Right atrium auricular region (tissue), 2 donors: ENCODE measurements around the gene SIL1. TPM values are rescaled to one million over a fixed set of nuclear protein-coding genes. Genes with fewer than 3 reads are reported as not detected.
"Not testable (repeated sequence)": the region's sequence is repeated elsewhere in the genome, so short reads cannot be mapped to it uniquely, and the experiment has no call there.

Source experiments
- DNase-seq: peaks from one replicate; pipeline ENCODE4 v3.0.0-alpha.2; 2019; ENCODE audit warnings: low spot score
- H3K27ac ChIP-seq, 2 donors: fragments of 200-600 bp; sonication (generic); 1 replicate in 1 of 2; 2 replicates in 1 of 2; pipeline ENCODE4 v1.5.1; 2016 to 2019
- H3K27me3 ChIP-seq, 2 donors: fragments of 200-600 bp; sonication (generic); one replicate each; pipeline versions ENCODE4 v1.5.1 to v1.6.0; 2017 to 2019
- H3K36me3 ChIP-seq: fragments of 200-600 bp; sonication (generic); one replicate; pipeline ENCODE4 v1.5.1; 2016
- H3K4me1 ChIP-seq, 2 donors: fragments of 200-600 bp; sonication (generic); one replicate each; pipeline versions ENCODE4 v1.5.1 to v1.6.0; 2017 to 2019
- H3K4me3 ChIP-seq, 2 donors: fragments of 200-600 bp; sonication (generic); 1 replicate in 1 of 2; 2 replicates in 1 of 2; pipeline ENCODE4 v1.5.1; 2017 to 2019; ENCODE audit warnings: mild to moderate bottlenecking in 1 of 2, moderate library complexity in 1 of 2
- H3K9me3 ChIP-seq, 2 donors: fragments of 200-600 bp; sonication (generic); one replicate each; pipeline ENCODE4 v1.5.1; 2019
- CTCF ChIP-seq, 2 donors: fragments of 200-600 bp; sonication (generic); IDR thresholded peaks; one replicate each; pipeline ENCODE4 v1.5.1; 2019; ENCODE audit warnings: antibody characterized with exemption in 2 of 2
- total RNA-seq, 2 donors: library from RNA; depleted of rRNA; stranded (reverse); fragments of >200 nt; gene quantifications; one replicate each; pipeline ENCODE4 v1.1.0, GENCODE V29; 2016

The SIL1 gene
- total RNA-seq, 2 donors from 2014 or later: 32.7 to 41.3 TPM

DNA sequence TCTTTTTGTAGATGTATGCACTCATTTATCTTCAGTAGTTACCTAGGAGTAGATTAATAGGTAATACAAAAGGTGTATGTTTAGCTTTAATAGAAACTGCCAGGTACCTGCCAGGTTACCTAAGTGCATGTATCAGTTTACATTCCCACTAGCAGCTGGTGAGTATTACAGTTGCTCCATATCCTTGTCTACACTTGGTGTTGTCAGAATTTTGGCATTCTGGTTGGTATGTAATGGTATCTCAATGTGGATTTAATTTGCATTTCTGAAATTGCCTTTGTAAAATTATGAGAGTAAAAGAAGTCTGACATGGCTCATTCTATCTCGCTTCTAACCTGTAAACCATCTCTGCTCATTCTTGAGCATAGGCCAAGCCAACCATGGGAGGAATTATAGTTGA is 38.3 kb upstream of the SIL1 start:
- no peaks in the 10 kb centered on the region for H3K27me3 ChIP-seq
- no peak for DNase-seq
- H3K36me3 ChIP-seq: no peaks in the 10 kb centered on the region
- H3K4me3 ChIP-seq: no peak overlapping the region
- no peak for TF ChIP-seq CTCF (IDR thresholded peaks at IDR 0.05)
- H3K4me1 ChIP-seq: no peaks in the 10 kb centered on the region
- no peak overlapping the region for H3K27ac ChIP-seq
- no peaks in the 10 kb centered on the region for H3K9me3 ChIP-seq

- no peak overlapping the region for H3K27ac ChIP-seq
- H3K9me3 ChIP-seq: no peaks in the 10 kb centered on the region
- TF ChIP-seq CTCF (IDR thresholded peaks at IDR 0.05): no peak
- H3K27me3 ChIP-seq: no peaks in the 10 kb centered on the region
- no peak for DNase-seq
- no peaks in the 10 kb centered on the region for H3K4me1 ChIP-seq
- H3K36me3 ChIP-seq: no peaks in the 10 kb centered on the region
- no peak overlapping the region for H3K4me3 ChIP-seq
Measured at GRCh38 chr5:139232147-139232724, 34.1 kb upstream of the SIL1 start.

GRCh38 chr5:139228201-139228803 is 30.1 kb upstream of the SIL1 start:
- Histone ChIP-seq H3K4me3 (no peak overlapping the region), H3K4me1 (no peaks in the 10 kb centered on the region), H3K27ac (no peak overlapping the region), H3K36me3 (no peaks in the 10 kb centered on the region), H3K9me3 (no peaks in the 10 kb centered on the region), H3K27me3 (no peaks in the 10 kb centered on the region)
- TF ChIP-seq CTCF (IDR thresholded peaks at IDR 0.05): no peak
- DNase-seq: no peak

DNA sequence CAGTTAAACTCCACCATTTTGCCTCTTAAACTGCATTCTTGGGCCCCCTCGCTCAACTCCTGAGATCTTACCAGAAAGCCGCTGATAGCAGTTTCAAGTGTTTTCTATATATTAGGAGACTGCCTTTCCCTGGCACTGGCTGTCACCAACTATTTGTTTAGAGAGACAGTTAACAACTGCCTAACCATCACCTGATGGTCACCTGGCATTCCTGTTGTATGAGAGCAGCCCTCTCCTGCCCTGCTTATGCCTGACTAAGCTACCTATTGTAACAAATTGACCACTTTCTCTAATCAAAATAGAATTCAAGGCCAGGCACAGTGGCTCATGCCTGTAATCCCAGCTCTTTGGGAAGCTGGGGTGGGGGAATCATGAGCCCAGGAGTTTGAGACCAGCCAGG is 28.0 kb upstream of the SIL1 start:
- H3K27ac ChIP-seq: no peak overlapping the region
- H3K36me3 ChIP-seq: no peaks in the 10 kb centered on the region
- DNase-seq: no peak
- no peaks in the 10 kb centered on the region for H3K9me3 ChIP-seq
- H3K4me1 ChIP-seq: no peaks in the 10 kb centered on the region
- H3K4me3 ChIP-seq: no peak overlapping the region
- no peaks in the 10 kb centered on the region for H3K27me3 ChIP-seq
- TF ChIP-seq CTCF (IDR thresholded peaks at IDR 0.05): no peak

- TF ChIP-seq CTCF (IDR thresholded peaks at IDR 0.05): no peak
- H3K9me3 ChIP-seq: no peaks in the 10 kb centered on the region
Measured at GRCh38 chr5:139223481-139223880, 25.3 kb upstream of the SIL1 start.

DNA sequence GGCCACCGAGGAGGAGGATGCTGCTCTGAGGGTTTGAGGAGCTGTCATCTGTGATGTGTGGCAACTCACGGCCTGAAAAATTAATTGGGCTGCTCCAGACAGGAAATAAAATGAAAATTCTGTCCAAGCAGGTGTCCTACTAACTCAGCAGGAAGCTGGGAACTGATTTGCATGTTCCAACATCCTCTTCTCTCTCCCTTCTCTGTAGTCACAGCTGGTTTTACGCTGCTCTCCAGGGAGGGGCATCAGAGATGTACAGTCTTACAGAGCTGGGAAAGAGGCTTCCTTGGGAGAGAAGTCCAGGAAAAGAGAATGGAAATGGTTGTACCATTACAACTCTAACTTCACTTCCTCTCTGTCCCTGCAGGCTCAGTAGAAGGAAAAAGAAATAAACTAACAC is 24.2 kb upstream of the SIL1 start:
- no peaks in the 10 kb centered on the region for H3K9me3 ChIP-seq
- no peak for TF ChIP-seq CTCF (IDR thresholded peaks at IDR 0.05)
- H3K27me3 ChIP-seq: no peaks in the 10 kb centered on the region
- H3K4me3 ChIP-seq: no peak overlapping the region
- no peaks in the 10 kb centered on the region for H3K36me3 ChIP-seq
- H3K27ac ChIP-seq: no peak overlapping the region
- no peak for DNase-seq
- H3K4me1 ChIP-seq: no peaks in the 10 kb centered on the region

More at GRCh38 chr5:139223481-139223880, 25.3 kb upstream of the SIL1 start:
- Histone ChIP-seq H3K4me1 (no peaks in the 10 kb centered on the region), H3K27me3 (no peaks in the 10 kb centered on the region), H3K27ac (no peak overlapping the region), H3K4me3 (no peak overlapping the region), H3K36me3 (no peaks in the 10 kb centered on the region)
- DNase-seq: no peak

DNA sequence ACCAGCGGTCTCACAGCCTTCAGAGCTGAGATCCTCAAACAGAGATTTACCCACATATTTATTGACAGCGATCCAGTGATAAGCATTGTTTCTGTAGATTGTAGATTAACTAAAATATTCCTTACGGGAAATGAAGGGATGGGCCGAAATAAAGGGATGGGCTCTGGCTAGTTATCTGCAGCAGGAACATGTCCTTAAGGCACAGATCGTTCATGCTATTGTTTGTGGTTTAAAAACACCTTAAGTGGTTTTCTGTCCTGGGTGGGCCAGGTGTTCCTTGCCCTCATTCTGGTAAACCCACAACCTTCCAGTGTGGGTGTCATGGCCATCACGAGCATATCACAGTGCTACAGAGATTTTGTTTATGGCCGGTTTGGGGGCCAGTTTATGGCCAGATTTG is 19.9 kb upstream of the SIL1 start:
- H3K27ac ChIP-seq, H3K4me1 ChIP-seq, H3K36me3 ChIP-seq, H3K4me3 ChIP-seq, H3K27me3 ChIP-seq, DNase-seq, H3K9me3 ChIP-seq: not testable (repeated sequence)
